GM11168 (cell line): ENCODE results near the gene TRIM50.

Experiments
- in situ Hi-C: fragments of 300-500 bp; cut with MboI; formaldehyde crosslinking; loops from one replicate; pipeline ENCODE4 v1.12.0; 2022; ENCODE audit warnings: low sequenced_read_pairs; ENCODE audit not compliant: unreplicated experiment

The TRIM50 gene

GRCh38 chr7:73266719-73267368, 61.0 kb downstream of the TRIM50 start:
- in situ Hi-C loops: loop anchor here (25.0 kb wide), 1 partner anchor 1545 kb away; no protein-coding TSS in a partner anchor
